Erythroblast (primary cell): ENCODE results near the gene HS6ST2.

Experiments
- GATA1 ChIP-seq: IDR thresholded peaks from 2 replicates; pipeline ENCODE4 v1.6.1; 2011; ENCODE audit warnings: low read depth, mild to moderate bottlenecking, control low read depth, low read length, moderate library complexity
- POLR2A ChIP-seq: IDR thresholded peaks from 2 replicates; pipeline ENCODE4 v1.6.1; 2011; ENCODE audit warnings: mild to moderate bottlenecking, low read length

GRCh38 chrX:132651421-132652086 is 306.9 kb downstream of the HS6ST2 start:
- no peak for TF ChIP-seq POLR2A
- TF ChIP-seq GATA1, result no peak
